ENCODE data around the gene LIN9.
"Not testable (repeated sequence)": the region's sequence is repeated elsewhere in the genome, so short reads cannot be mapped to it uniquely, and the experiment has no call there.

LIN9 gene

DNA sequence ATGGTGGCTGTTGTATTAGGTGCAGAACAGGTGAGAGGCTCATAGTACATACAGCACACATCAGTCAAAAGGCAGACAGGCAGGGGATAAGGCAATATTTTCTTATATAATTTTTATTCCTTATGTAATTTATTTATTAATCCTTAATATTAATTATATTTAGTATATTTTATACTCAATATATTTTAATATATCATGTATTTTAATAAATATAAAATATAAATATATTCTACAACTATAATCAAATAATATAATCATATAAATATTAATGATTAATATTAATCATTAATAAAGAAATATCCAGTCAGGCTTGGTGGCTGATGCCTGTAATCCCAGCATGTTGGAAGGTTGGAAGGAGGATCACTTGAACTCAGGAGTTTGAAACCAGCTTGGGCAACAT lies 104.8 kb downstream of the LIN9 start:
- DNase-seq (ENCODE audit: extremely low spot score): no peak
- ChIA-PET POLR2A (no interaction called here), CTCF (interaction anchor here (0.8 kb wide), 1 partner anchor 95 kb away, joined by 9 read pairs; no protein-coding TSS in a partner anchor)
- no peak for TF ChIP-seq SUZ12 (IDR thresholded peaks at IDR 0.05)
- no peak for TF ChIP-seq LEF1 (IDR thresholded peaks at IDR 0.05; ENCODE audit: borderline replicate concordance)
- TF ChIP-seq CTBP1 (IDR thresholded peaks at IDR 0.05; ENCODE audit: borderline replicate concordance): no peak
- no peak for TF ChIP-seq HDGF (IDR thresholded peaks at IDR 0.05; ENCODE audit: borderline replicate concordance)
- TF ChIP-seq L3MBTL2 (conservative IDR thresholded peaks at IDR 0.05): no peak
- TF ChIP-seq ARNT (IDR thresholded peaks at IDR 0.05): no peak
- TF ChIP-seq FOXK2 (IDR thresholded peaks at IDR 0.05): no peak
- TF ChIP-seq SP1 (IDR thresholded peaks at IDR 0.05): no peak
- no peak for TF ChIP-seq PKNOX1 (IDR thresholded peaks at IDR 0.05)
- no peak for TF ChIP-seq FOXM1 (IDR thresholded peaks at IDR 0.05; ENCODE audit: borderline replicate concordance)
- no peak for TF ChIP-seq FOXA1 (IDR thresholded peaks at IDR 0.05)

- no peak for DNase-seq (ENCODE audit: extremely low spot score)
- POLR2A ChIA-PET: no interaction called here
- TF ChIP-seq L3MBTL2 (conservative IDR thresholded peaks at IDR 0.05) (no peak), FOXA1 (IDR thresholded peaks at IDR 0.05) (no peak), ZNF384 (IDR thresholded peaks at IDR 0.05) (no peak), ELF4 (IDR thresholded peaks at IDR 0.05) (no peak), BHLHE40 (IDR thresholded peaks at IDR 0.05; ENCODE audit: borderline replicate concordance) (no peak), HDGF (IDR thresholded peaks at IDR 0.05; ENCODE audit: borderline replicate concordance) (no peak)
- CTCF ChIA-PET: no interaction called here
Observed at GRCh38 chr1:226203655-226204054, 105.3 kb downstream of the LIN9 start.

DNA sequence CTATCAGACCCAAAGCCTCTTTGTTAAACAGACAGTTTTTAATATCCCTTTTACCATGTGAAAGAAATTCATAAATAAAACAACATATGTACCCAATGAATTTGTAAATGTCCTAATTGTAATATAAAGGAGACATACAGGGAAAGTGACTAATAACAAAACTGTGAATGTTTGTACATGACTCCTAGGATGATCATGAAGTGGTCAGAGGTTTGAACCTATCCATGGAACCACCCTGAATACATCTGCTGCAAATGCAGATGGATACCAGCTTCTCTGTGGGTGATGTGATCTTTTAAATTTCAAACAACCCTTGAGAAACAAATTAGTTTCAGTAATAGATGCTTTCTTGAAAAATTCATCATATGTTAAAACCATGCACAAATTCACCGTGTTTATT lies 105.7 kb downstream of the LIN9 start:
- TF ChIP-seq ZNF384 (IDR thresholded peaks at IDR 0.05) (no peak), LEF1 (IDR thresholded peaks at IDR 0.05; ENCODE audit: borderline replicate concordance) (no peak), SUZ12 (IDR thresholded peaks at IDR 0.05) (no peak), HDGF (IDR thresholded peaks at IDR 0.05; ENCODE audit: borderline replicate concordance) (no peak), L3MBTL2 (conservative IDR thresholded peaks at IDR 0.05) (no peak), TARDBP (IDR thresholded peaks at IDR 0.05) (no peak), ARNT (IDR thresholded peaks at IDR 0.05) (no peak), SP1 (IDR thresholded peaks at IDR 0.05) (no peak), BHLHE40 (IDR thresholded peaks at IDR 0.05; ENCODE audit: borderline replicate concordance) (no peak), NFRKB (IDR thresholded peaks at IDR 0.05) (no peak), FOXA1 (IDR thresholded peaks at IDR 0.05) (no peak), ELF4 (IDR thresholded peaks at IDR 0.05) (no peak), CTBP1 (IDR thresholded peaks at IDR 0.05; ENCODE audit: borderline replicate concordance) (no peak), FOXK2 (IDR thresholded peaks at IDR 0.05) (no peak), FOXM1 (IDR thresholded peaks at IDR 0.05; ENCODE audit: borderline replicate concordance) (no peak), PKNOX1 (IDR thresholded peaks at IDR 0.05) (no peak)
- POLR2A ChIA-PET: interaction anchor here (1.3 kb wide), 2 partner anchors 106 to 107 kb away, joined by 3 to 5 read pairs; partner anchors contain the start of gene LIN9
- no peak for DNase-seq (ENCODE audit: extremely low spot score)

GRCh38 chr1:226202666-226203065 lies 106.3 kb downstream of the LIN9 start:
- DNase-seq (ENCODE audit: extremely low spot score): not testable (repeated sequence)
- CTCF ChIA-PET: interaction anchor here (0.8 to 1.3 kb wide), 4 partner anchors 8 to 130 kb away, joined by 3 to 5 read pairs (median 4); no protein-coding TSS in a partner anchor
- POLR2A ChIA-PET: interaction anchor here (1.3 kb wide), 2 partner anchors 106 to 108 kb away, joined by 3 to 5 read pairs; partner anchors contain the start of gene LIN9
- TF ChIP-seq ZNF384 (IDR thresholded peaks at IDR 0.05): peak; percentile 35; the same call in 1 of the 2 replicates

More for the DNA sequence above, 105.7 kb downstream of the LIN9 start:
- CTCF ChIA-PET: interaction anchor here (1.0 to 1.3 kb wide), 3 partner anchors 8 to 130 kb away, joined by 3 to 5 read pairs (median 5); no protein-coding TSS in a partner anchor

DNA sequence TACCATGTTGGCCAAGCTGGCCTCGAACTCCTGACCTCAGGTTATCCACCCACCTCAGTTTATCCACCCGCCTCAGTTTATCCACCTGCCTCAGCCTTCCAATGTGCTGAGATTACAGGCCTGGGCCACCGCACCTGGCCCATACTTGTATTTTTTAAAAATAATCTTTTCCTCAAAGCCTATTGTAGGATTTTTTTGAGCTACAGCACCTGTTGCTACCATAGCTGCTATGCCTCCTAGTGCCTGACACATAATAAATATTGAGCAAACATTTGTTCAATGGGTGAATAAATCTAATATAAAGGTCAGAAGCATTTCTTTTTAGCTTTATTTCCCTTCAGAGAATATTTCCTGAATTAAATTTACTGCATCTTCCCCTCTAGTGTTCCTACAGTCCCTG lies 106.7 kb downstream of the LIN9 start:
- ChIA-PET CTCF (interaction anchor here (0.8 to 1.3 kb wide), 4 partner anchors 9 to 131 kb away, joined by 3 to 5 read pairs (median 4); no protein-coding TSS in a partner anchor), POLR2A (interaction anchor here (1.3 kb wide), 2 partner anchors 107 to 108 kb away, joined by 3 to 5 read pairs; partner anchors contain the start of gene LIN9)
- TF ChIP-seq FOXA1 (IDR thresholded peaks at IDR 0.05) (no peak), LEF1 (IDR thresholded peaks at IDR 0.05; ENCODE audit: borderline replicate concordance) (no peak), TARDBP (IDR thresholded peaks at IDR 0.05) (no peak), SUZ12 (IDR thresholded peaks at IDR 0.05) (no peak), CTBP1 (IDR thresholded peaks at IDR 0.05; ENCODE audit: borderline replicate concordance) (no peak)
- no peak for DNase-seq (ENCODE audit: extremely low spot score)

DNA sequence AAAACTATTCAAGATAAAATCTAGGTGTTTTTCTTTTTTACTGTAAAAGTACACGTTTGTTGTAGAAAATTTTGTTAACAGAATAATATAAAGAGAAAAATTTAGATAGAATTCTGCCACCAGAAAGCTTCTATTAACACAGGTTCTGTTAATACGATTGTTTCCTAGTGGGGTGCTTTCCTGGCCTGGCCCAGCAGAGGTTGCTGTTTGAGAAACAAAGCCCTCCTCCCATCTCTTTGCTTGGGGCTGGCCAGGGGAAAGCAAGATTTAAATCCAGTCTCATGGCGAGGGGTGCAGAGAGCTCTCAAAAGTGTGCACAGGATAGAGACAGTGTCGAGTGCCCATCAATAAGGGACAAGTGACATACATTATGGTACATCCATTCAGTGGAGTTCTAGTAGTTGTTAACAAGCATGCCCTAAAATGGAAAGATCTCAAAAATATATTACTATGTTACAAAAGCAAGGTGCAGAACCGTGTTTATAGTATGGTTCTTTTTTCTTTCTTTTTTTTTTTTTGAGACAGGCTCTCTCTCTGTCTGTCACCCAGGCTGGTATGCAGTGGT lies 107.9 kb downstream of the LIN9 start:
- peak; percentile 52 for DNase-seq (ENCODE audit: extremely low spot score)
- ChIA-PET CTCF (interaction anchor here (0.6 to 2.8 kb wide), 8 partner anchors 10 to 136 kb away, joined by 3 to 16 read pairs (median 4); no protein-coding TSS in a partner anchor), POLR2A (interaction anchor here (1.7 kb wide), 1 partner anchor 108 kb away, joined by 9 read pairs; the partner anchor contains the start of gene LIN9)
- TF ChIP-seq FOXA1 (IDR thresholded peaks at IDR 0.05) (no peak), SP1 (IDR thresholded peaks at IDR 0.05) (no peak), LEF1 (IDR thresholded peaks at IDR 0.05; ENCODE audit: borderline replicate concordance) (no peak), ARNT (IDR thresholded peaks at IDR 0.05) (no peak), BHLHE40 (IDR thresholded peaks at IDR 0.05; ENCODE audit: borderline replicate concordance) (no peak), SUZ12 (IDR thresholded peaks at IDR 0.05) (no peak), TARDBP (IDR thresholded peaks at IDR 0.05) (no peak), CTBP1 (IDR thresholded peaks at IDR 0.05; ENCODE audit: borderline replicate concordance) (no peak), L3MBTL2 (conservative IDR thresholded peaks at IDR 0.05) (no peak), NFRKB (IDR thresholded peaks at IDR 0.05) (no peak), PKNOX1 (IDR thresholded peaks at IDR 0.05) (no peak), FOXK2 (IDR thresholded peaks at IDR 0.05) (no peak), ZNF384 (IDR thresholded peaks at IDR 0.05) (no peak), ELF4 (IDR thresholded peaks at IDR 0.05) (no peak)

All from HEK293T (cell line).